ENCODE results near the gene C1QL4. TPM values are rescaled to one million over a fixed set of nuclear protein-coding genes. Genes with fewer than 3 reads are reported as not detected.

C1QL4 gene
- total RNA-seq, 1 experiment from 2014 or later = not detected

DNA sequence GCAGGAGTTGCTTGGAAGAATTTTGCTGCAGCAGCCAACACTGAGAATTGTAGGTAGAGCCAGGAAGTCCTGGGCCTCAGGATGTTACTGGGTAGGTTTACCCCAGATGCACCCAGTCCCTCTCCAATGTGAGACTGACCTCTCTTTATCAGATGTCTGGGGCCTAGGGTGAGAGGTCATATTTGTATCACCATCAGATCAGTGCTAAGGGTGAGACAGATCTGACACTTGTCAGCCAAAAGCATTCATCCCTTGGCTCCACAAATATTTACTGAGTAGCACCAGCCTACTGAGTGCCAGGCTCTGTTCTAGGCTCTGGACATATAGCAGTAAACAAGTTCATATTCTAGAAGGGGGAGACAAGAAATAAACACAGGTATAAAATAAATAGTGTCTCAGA is 9.6 kb downstream of the C1QL4 start:
- TF ChIP-seq, protein P1, sequence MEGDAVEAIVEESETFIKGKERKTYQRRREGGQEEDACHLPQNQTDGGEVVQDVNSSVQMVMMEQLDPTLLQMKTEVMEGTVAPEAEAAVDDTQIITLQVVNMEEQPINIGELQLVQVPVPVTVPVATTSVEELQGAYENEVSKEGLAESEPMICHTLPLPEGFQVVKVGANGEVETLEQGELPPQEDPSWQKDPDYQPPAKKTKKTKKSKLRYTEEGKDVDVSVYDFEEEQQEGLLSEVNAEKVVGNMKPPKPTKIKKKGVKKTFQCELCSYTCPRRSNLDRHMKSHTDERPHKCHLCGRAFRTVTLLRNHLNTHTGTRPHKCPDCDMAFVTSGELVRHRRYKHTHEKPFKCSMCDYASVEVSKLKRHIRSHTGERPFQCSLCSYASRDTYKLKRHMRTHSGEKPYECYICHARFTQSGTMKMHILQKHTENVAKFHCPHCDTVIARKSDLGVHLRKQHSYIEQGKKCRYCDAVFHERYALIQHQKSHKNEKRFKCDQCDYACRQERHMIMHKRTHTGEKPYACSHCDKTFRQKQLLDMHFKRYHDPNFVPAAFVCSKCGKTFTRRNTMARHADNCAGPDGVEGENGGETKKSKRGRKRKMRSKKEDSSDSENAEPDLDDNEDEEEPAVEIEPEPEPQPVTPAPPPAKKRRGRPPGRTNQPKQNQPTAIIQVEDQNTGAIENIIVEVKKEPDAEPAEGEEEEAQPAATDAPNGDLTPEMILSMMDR (IDR thresholded peaks at IDR 0.05; ENCODE audit: unreplicated experiment) = no peak
- BruUV-seq (replicated peaks) = no TSS peak
- Mint-ChIP-seq H3K4me3 (ENCODE audit: low read depth, unreplicated experiment) (no peak overlapping the region), H3K36me3 (ENCODE audit: insufficient read depth, unreplicated experiment) (peaks cover 47% of the 10 kb centered on the region), H3K27me3 (ENCODE audit: unreplicated experiment) (no peaks in the 10 kb centered on the region), H3K9me3 (ENCODE audit: low read depth, unreplicated experiment) (no peaks in the 10 kb centered on the region), H3K27ac (ENCODE audit: unreplicated experiment) (no peak overlapping the region), H3K4me1 (ENCODE audit: low read depth, unreplicated experiment) (no peaks in the 10 kb centered on the region)
- intact Hi-C loops (cut with micrococcal nuclease; ENCODE audit: unreplicated experiment) = no loop called here
- CTCF ChIA-PET = no interaction called here
- DNase-seq = no peak

DNA sequence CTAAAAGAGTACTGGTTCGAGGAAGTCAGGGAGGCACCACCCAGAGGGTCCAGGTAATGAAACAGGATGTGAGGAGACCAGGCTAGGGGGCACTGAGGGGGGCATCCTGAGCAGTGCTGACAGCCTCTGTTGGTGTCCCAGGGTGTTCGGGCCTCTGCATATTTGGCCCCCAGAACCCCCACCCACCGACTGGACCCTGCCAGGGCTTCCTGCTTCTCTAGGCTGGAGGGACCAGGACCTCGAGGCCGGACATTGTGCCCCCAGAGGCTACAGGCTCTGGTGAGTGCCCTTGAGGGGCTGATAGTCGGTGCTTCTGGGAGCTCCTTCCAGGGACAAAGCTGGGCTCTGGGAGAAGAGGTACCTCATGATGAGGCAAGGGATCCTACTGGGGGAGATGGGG is 11.4 kb downstream of the C1QL4 start:
- intact Hi-C loops (cut with micrococcal nuclease; ENCODE audit: unreplicated experiment) = no loop called here
- TF ChIP-seq, protein P1 (IDR thresholded peaks at IDR 0.05; ENCODE audit: unreplicated experiment) = no peak
- no peaks in the 10 kb centered on the region for H3K9me3 Mint-ChIP-seq (ENCODE audit: low read depth, unreplicated experiment)
- no peak overlapping the region for H3K4me3 Mint-ChIP-seq (ENCODE audit: low read depth, unreplicated experiment)
- H3K27ac Mint-ChIP-seq (ENCODE audit: unreplicated experiment) = no peak overlapping the region
- CTCF ChIA-PET = no interaction called here
- no TSS peak for BruUV-seq (replicated peaks)
- H3K36me3 Mint-ChIP-seq (ENCODE audit: insufficient read depth, unreplicated experiment) = peaks cover 39% of the 10 kb centered on the region
- no peak for DNase-seq
- H3K4me1 Mint-ChIP-seq (ENCODE audit: low read depth, unreplicated experiment) = no peaks in the 10 kb centered on the region
- no peaks in the 10 kb centered on the region for H3K27me3 Mint-ChIP-seq (ENCODE audit: unreplicated experiment)

DNA sequence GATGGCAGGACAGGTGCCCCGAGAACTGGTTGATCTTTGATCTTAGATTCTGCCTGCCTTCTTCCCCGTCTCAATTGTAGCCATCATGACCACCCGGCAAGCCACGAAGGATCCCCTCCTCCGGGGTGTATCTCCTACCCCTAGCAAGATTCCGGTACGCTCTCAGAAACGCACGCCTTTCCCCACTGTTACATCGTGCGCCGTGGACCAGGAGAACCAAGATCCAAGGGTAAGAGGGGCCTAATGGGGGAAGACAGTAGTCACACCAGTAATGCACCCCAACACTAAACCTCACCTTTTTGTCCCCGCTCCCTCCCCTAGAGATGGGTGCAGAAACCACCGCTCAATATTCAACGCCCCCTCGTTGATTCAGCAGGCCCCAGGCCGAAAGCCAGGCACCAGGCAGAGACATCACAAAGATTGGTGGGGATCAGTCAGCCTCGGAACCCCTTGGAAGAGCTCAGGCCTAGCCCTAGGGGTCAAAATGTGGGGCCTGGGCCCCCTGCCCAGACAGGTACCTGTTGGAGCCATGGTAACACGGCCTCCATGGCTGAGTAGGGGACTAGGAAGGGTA is 13.4 kb downstream of the C1QL4 start:
- CTCF ChIA-PET = interaction anchor here (0.6 to 1.7 kb wide), 5 partner anchors 8 to 190 kb away, joined by 3 to 15 read pairs (median 6); no protein-coding TSS in a partner anchor
- Mint-ChIP-seq H3K4me3 (ENCODE audit: low read depth, unreplicated experiment) (peak overlapping the region; percentile 97), H3K4me1 (ENCODE audit: low read depth, unreplicated experiment) (no peaks in the 10 kb centered on the region), H3K36me3 (ENCODE audit: insufficient read depth, unreplicated experiment) (peaks cover 34% of the 10 kb centered on the region), H3K27me3 (ENCODE audit: unreplicated experiment) (no peaks in the 10 kb centered on the region), H3K9me3 (ENCODE audit: low read depth, unreplicated experiment) (no peaks in the 10 kb centered on the region), H3K27ac (ENCODE audit: unreplicated experiment) (peak overlapping the region; percentile 81)
- TSS peak; percentile 77 for BruUV-seq (replicated peaks)
- intact Hi-C loops (cut with micrococcal nuclease; ENCODE audit: unreplicated experiment) = no loop called here
- DNase-seq = no peak
- TF ChIP-seq, protein P1 (IDR thresholded peaks at IDR 0.05; ENCODE audit: unreplicated experiment) = no peak

DNA sequence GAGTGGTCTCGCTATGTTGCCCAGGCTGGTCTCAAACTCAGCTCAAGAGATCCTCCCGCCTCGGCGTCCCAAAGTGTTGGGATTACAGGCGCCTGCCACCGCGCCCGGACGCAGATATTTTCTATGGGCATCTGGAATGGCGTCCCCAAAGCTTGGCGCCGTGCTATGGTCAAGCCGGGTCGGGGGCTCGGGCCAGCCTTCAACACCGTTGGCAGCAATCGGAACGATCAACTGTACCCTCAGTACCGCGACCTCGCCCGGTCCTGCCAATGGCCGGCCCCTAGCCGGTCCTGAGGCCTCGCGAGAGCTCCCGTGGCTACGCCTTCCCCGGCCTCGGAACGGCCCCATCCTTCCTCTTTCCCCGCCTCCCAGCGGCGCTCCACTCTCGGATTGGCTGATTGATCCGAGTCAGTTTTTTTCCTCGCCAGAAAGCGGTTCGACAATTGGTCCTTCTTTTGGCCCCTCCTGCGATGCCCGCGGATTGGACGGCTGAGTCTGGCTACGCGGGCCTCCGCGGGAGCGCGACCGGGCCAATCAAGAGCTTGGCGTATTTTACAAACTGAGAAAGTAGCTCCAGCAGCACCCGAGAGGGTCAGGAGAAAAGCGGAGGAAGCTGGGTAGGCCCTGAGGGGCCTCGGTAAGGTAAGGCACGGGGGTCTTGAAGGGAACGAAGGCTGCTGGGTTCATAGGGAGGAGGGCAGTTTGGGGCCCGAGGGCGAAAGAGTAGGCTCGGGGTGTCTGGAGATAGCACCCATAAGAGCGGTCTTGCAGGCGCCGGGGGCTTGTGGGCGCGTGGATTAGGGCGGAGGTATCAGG is 14.1 kb downstream of the C1QL4 start, which contains the start of gene TROAP:
TSS of gene TROAP (plus strand) at position 548 of the 816 bp plus-strand sequence. CDS start 354 bp downstream, outside the sequence.
- no peaks in the 10 kb centered on the region for H3K4me1 Mint-ChIP-seq (ENCODE audit: low read depth, unreplicated experiment)
- H3K27ac Mint-ChIP-seq (ENCODE audit: unreplicated experiment) = peak within 1 kb of the TSS; percentile 81
- intact Hi-C loops (cut with micrococcal nuclease; ENCODE audit: unreplicated experiment) = no loop called here
- peak within 1 kb of the TSS; percentile 97 for H3K4me3 Mint-ChIP-seq (ENCODE audit: low read depth, unreplicated experiment)
- H3K9me3 Mint-ChIP-seq (ENCODE audit: low read depth, unreplicated experiment) = no peaks in the 10 kb centered on the region
- DNase-seq = peak; percentile 96
- CTCF ChIA-PET = interaction anchor here (0.6 to 1.7 kb wide), 8 partner anchors 9 to 418 kb away, joined by 3 to 15 read pairs (median 6); partner anchors contain the start of genes TMBIM6 and TUBA1C
- no peaks in the 10 kb centered on the region for H3K27me3 Mint-ChIP-seq (ENCODE audit: unreplicated experiment)
- H3K36me3 Mint-ChIP-seq (ENCODE audit: insufficient read depth, unreplicated experiment) = peaks cover 33% of the 10 kb centered on the region
- TF ChIP-seq, protein P1 (IDR thresholded peaks at IDR 0.05; ENCODE audit: unreplicated experiment) = no peak
- no TSS peak for BruUV-seq (replicated peaks)

Measured in Calu3 (cell line).